Muscle of leg (tissue), 11 donors: ENCODE data around the gene TEX26. TPM values are rescaled to one million over a fixed set of nuclear protein-coding genes. Genes with fewer than 3 reads are reported as not detected.

ENCODE experiments used
- DNase-seq: peaks from one replicate; pipeline ENCODE4 v3.0.0; 2013
- H3K27ac ChIP-seq: one replicate; pipeline ENCODE4 v1.5.1; 2013; ENCODE audit warnings: mild to moderate bottlenecking, low read length, control low read depth
- H3K27me3 ChIP-seq: one replicate; pipeline ENCODE4 v1.6.1; 2013; ENCODE audit warnings: low read length; ENCODE audit not compliant: control insufficient read depth, insufficient read depth
- H3K36me3 ChIP-seq: one replicate; pipeline ENCODE4 v1.6.1; 2013; ENCODE audit warnings: low read length; ENCODE audit not compliant: control insufficient read depth, insufficient read depth
- H3K4me1 ChIP-seq: one replicate; pipeline ENCODE4 v1.6.1; 2013; ENCODE audit warnings: low read length; ENCODE audit not compliant: control insufficient read depth, insufficient read depth
- H3K4me3 ChIP-seq: one replicate; pipeline ENCODE4 v1.5.1; 2013; ENCODE audit warnings: low read length, control low read depth
- H3K9me3 ChIP-seq: replicated peaks from 2 replicates; pipeline ENCODE4 v1.6.1; 2013; ENCODE audit warnings: low read depth, low read length; ENCODE audit not compliant: control insufficient read depth
- WGBS: methylation state at CpG from one replicate; pipeline ENCODE4 v1.1.5; 2013; ENCODE audit warnings: missing lambda C conversion rate; ENCODE audit not compliant: insufficient coverage; 5-methylcytosine and 5-hydroxymethylcytosine counted together
- polyA plus RNA-seq, 8 donors: library from polyadenylated mRNA; unstranded; fragments of 120-200 nt; gene quantifications; one replicate each; pipeline versions ENCODE4 v1.2.1 to v1.2.3, GENCODE V29; 2013; ENCODE audit warnings: inconsistent platforms in 1 of 8, low replicate concordance in 1 of 8; ENCODE audit not compliant: insufficient read length in 8 of 8, insufficient read depth in 1 of 8
- total RNA-seq: library from RNA; stranded (reverse); fragments of 120-200 nt; gene quantifications from one replicate; pipeline ENCODE4 v1.2.4, GENCODE V29; 2013

Gene TEX26
- total and polyA plus RNA-seq, 9 donors, result 0.09 to 0.34 (median 0.29) TPM; not detected in 2

DNA sequence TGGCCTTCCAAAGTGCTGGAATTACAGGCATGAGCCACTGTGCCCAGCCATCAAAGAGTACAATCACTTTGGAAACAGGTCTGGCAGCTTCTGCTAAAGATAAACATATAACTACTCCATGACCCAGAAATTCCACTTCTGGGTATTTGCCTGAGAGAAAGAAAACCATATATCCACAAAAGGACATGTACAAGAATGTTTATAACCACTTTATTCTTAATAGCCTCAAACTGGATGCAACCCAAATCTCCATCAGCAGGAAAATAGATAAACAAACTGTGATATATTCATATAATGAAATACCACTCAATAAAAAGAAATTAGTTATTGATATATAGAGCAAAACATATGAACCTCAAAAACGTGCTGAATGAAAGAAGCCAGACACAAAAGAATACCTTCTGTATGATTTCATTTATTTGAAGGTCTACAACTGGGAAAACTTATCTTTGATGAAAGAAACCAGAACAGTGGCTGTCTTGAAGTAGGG lies 40.5 kb downstream of the TEX26 start:
- H3K27ac ChIP-seq, result no peak overlapping the region
- no peaks in the 10 kb centered on the region for H3K4me1 ChIP-seq
- no peaks in the 10 kb centered on the region for H3K9me3 ChIP-seq
- H3K4me3 ChIP-seq, result no peak overlapping the region
- H3K36me3 ChIP-seq, result no peaks in the 10 kb centered on the region
- no peak for DNase-seq
- WGBS, result no CpG with 5 or more reads among the region's 1 CpG
- no peaks in the 10 kb centered on the region for H3K27me3 ChIP-seq

DNA sequence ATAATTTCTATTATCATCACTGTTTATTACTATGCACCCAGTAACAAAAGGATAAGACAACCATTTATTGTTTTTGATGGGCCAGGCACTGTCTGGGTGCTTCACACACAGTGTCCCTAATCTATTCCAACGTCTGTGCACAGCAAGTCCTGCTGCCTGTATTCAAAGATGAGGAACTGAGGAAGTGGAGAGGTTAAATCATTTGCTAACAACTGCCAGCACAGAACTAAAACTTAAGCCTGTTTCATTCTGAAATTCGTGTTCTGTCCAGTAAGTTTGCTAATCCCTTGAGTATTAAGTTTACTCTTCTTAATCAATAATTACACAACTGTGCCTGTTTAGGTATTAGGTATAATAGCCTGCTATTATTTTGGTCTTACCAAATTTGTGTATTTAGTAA lies 41.9 kb downstream of the TEX26 start:
- H3K4me1 ChIP-seq, result no peaks in the 10 kb centered on the region
- no peaks in the 10 kb centered on the region for H3K36me3 ChIP-seq
- DNase-seq, result no peak
- H3K27ac ChIP-seq, result no peak overlapping the region
- no peaks in the 10 kb centered on the region for H3K9me3 ChIP-seq
- no peak overlapping the region for H3K4me3 ChIP-seq
- H3K27me3 ChIP-seq, result no peaks in the 10 kb centered on the region
- no CpG with 5 or more reads among the region's 2 CpGs for WGBS

DNA sequence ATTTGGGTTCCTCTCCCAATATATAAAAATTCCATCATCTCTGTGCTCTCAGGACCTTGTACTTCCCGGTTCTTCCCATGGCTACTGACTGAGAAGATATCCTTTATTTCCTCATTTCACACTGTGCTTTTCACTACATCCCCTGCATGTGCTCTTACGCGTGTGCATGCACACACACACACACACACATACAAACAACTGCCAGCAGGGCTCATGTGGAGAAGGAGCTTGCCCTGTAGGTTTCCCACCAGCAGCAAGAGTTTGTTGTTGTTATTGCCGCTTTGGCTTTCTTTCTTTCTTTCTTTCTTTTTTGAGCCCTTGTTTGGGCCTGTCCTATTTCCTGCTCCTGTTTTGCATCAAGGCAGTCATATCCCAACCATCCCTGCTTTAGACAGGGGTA lies 43.6 kb downstream of the TEX26 start:
- Histone ChIP-seq H3K4me1 (no peaks in the 10 kb centered on the region), H3K9me3 (no peaks in the 10 kb centered on the region), H3K4me3 (no peak overlapping the region), H3K36me3 (no peaks in the 10 kb centered on the region), H3K27ac (no peak overlapping the region), H3K27me3 (no peaks in the 10 kb centered on the region)
- WGBS, result 85% methylated on average over 4 of the region's 4 CpGs
- no peak for DNase-seq

DNA sequence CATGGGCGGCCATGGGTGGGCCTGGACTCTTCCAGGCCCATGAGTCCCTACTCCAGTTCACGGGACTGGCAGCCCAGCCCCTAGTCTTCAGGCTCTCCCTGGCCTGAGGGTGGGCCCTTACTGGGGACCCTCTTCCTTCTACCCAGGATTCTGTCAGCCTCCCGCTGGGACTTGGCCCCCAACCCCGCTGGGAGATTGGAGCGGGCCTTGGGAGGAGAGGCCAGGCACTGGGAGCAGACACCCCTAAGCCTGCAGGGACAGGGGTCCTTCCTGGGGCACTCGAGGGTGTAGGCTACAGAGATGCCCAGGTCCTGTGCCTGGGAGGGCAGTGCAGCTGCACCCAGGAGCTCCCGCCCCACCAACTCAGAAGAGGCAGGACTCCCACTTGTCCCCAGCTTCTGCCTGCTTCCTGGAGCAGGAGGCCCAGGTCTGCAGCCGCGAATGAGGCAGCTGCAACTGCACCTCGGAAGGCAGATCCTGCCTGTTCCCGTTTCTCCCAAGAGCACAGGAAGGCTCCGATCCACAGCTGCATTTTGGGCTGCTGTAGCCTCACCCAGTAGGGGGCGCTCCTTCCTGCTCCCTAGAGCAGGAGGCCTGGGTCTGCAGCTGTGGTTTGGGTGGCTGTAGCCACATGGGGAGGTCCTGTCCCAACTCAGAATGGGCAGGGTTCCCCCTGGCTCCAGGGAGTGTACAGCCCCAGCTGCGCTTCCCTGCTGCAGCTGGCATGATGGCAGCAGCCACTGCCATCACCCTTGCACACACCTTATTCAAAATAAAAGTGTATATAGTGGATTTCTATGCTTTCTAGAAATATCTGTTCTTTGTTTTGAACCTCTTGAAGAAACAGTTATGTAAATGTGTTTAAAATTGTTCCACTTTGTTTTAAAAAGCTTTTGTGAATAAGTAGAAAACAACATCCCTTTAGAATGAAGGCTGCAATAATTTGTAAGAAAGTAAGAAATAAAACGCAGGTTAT lies 46.8 kb downstream of the TEX26 start:
- Histone ChIP-seq H3K27ac (no peak overlapping the region), H3K27me3 (no peaks in the 10 kb centered on the region), H3K4me1 (no peaks in the 10 kb centered on the region), H3K36me3 (no peaks in the 10 kb centered on the region), H3K9me3 (no peaks in the 10 kb centered on the region), H3K4me3 (no peak overlapping the region)
- 52% methylated on average over 11 of the region's 15 CpGs for WGBS
- DNase-seq, result peak; percentile 45

DNA sequence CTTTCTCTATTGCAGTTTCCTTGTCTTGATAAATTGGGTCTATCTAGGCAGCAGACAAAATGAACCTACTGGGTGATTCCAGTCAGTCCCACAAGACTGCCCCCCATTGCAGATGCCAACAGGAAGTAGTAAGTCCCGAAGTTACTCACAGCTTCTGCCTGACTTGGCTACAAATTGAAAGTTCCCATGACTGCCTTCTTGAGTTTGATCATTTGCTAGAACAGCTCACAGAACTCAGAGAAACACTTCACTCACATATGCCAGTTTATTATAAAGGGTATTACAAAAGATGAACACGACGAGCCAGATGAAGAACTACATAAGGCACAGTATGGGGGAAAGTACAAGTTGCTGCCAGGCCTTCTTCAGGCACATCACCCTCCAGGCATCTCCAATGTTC lies 50.0 kb downstream of the TEX26 start:
- no CpG with 5 or more reads among the region's 3 CpGs for whole genome bisulfite sequencing

DNA sequence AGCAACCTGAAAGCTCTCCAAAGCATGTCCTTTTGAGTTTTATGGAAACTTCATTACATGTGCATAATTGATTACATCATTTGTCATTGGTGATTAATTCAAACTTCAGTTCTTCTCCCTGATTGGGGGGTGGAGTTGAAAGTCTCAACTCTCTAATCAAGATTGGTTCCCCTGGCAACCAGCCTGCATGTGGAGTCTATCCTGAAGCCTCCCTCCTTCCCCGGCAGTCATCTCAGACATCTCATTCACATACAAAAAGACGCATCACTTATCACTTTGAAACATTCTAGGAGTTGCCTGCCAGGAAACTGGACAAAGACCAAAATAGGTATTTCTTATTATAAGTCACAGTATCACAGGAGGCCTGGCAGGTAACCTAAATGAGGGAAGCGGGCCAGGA lies 50.5 kb downstream of the TEX26 start:
- Histone ChIP-seq H3K27ac (no peak overlapping the region), H3K36me3 (no peaks in the 10 kb centered on the region), H3K9me3 (no peaks in the 10 kb centered on the region), H3K27me3 (no peaks in the 10 kb centered on the region), H3K4me1 (no peaks in the 10 kb centered on the region), H3K4me3 (no peak overlapping the region)
- no peak for DNase-seq
- WGBS, result no CpG with 5 or more reads among the region's 3 CpGs

More for the DNA sequence above, 50.0 kb downstream of the TEX26 start:
- Histone ChIP-seq H3K9me3 (no peaks in the 10 kb centered on the region), H3K27ac (no peak overlapping the region), H3K36me3 (no peaks in the 10 kb centered on the region), H3K4me3 (no peak overlapping the region), H3K4me1 (no peaks in the 10 kb centered on the region), H3K27me3 (no peaks in the 10 kb centered on the region)
- DNase-seq, result no peak

DNA sequence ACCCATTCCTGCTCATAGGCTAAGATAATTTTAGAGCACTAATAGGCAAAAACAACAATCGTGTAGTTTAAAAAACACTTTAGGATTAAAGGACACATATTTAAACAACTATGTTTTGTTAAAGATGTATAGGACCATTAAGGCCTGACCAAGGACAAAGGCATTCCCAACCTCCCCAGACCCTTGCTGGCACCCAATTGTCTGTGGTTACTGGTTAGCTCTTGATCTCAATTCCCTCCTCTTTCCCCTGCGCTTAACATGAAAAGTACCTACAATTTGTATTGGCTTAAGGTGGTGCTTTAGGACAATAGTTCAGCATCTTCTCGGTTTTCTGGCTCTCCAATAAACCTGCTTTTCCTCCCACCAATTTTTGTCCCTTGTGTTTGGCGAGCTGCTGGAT lies 51.0 kb downstream of the TEX26 start:
- Histone ChIP-seq H3K9me3 (no peaks in the 10 kb centered on the region), H3K4me1 (no peaks in the 10 kb centered on the region), H3K36me3 (no peaks in the 10 kb centered on the region), H3K27ac (no peak overlapping the region), H3K27me3 (no peaks in the 10 kb centered on the region), H3K4me3 (no peak overlapping the region)
- no peak for DNase-seq
- no CpG with 5 or more reads among the region's 4 CpGs for WGBS

DNA sequence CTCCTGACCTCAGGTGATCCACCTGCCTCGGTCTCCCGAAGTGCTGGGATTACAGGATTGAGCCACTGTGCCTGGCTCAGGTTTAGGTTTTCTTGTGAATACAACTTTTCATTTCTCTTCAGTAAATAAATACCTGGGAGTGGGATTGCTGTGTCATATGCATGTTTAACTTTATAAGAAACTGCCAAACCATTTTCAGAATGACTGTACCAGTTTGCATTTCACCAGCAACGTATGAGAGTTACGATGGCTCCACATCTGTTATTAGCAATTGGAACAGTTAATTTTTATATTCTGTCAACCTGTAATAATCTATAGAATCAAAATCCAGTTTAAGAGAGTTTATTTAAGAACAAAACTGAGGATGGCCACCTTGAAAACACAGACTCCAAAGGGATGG lies 52.2 kb downstream of the TEX26 start:
- Histone ChIP-seq H3K36me3 (no peaks in the 10 kb centered on the region), H3K9me3 (no peaks in the 10 kb centered on the region), H3K27ac (no peak overlapping the region), H3K4me1 (no peaks in the 10 kb centered on the region), H3K4me3 (no peak overlapping the region), H3K27me3 (no peaks in the 10 kb centered on the region)
- WGBS, result no CpG with 5 or more reads among the region's 4 CpGs
- DNase-seq, result no peak

DNA sequence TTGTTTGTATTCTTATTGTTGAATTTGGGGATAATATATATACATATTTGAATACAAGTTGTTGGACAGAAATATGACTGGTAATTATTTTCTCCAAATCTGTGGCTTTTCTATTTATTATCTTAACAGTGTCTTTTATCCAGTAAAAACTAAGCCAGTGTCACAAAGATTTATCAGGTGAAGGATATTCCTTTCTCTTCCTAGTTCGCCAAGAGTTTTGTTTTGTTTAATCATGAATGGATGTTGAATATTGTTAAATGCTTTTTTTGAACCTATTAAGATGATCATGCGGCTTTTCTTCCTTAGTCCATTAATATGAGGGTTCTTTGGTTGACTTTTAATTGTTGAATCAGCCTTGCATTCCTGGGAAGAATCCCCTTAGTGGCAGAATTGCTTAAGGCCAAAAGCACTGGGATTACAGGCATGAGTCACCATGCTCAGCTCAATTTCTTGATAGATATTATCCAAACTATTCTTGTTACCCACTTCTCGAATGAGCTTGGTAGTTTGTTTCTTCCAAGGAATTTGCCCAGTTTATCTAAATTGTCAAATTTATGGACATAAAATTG lies 53.3 kb downstream of the TEX26 start:
- Histone ChIP-seq H3K9me3 (no peaks in the 10 kb centered on the region), H3K4me3 (no peak overlapping the region), H3K27me3 (no peaks in the 10 kb centered on the region), H3K36me3 (no peaks in the 10 kb centered on the region), H3K27ac (no peak overlapping the region), H3K4me1 (no peaks in the 10 kb centered on the region)
- no CpG with 5 or more reads among the region's 3 CpGs for WGBS
- DNase-seq, result no peak

DNA sequence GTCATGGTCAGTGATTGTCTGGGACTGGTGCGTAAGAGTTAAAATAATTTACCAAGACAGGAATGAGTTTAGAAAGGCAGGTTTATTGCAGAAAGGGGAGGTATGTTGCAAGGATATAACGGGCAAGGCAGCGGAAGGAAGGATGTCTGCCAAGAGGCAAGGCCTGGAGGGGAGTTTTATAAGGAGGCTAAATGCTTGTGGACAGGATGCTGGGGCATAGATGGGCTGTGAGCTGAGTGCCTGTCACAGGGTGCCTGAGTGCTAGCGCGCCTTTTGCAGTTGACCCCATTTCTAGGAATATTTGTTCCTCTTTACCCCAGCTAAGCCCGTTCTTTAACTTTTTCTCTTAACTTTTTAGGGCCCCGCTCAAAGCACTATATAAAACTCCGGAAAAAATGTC lies 58.7 kb downstream of the TEX26 start:
- DNase-seq, result no peak
- Histone ChIP-seq H3K4me3 (no peak overlapping the region), H3K4me1 (no peaks in the 10 kb centered on the region), H3K36me3 (no peaks in the 10 kb centered on the region), H3K27me3 (peaks cover 2% of the 10 kb centered on the region), H3K9me3 (no peaks in the 10 kb centered on the region), H3K27ac (no peak overlapping the region)
- WGBS, result 52% methylated on average over 3 of the region's 8 CpGs
